Heart left ventricle (tissue), 16 donors: ENCODE results near the gene SBNO1. TPM values are rescaled to one million over a fixed set of nuclear protein-coding genes. Genes with fewer than 3 reads are reported as not detected.

Source experiments
- ATAC-seq, 4 donors: fragments of 200-7000 bp; cut with Tn5 transposase; one replicate each; pipeline ENCODE4 v1.9.1; 2020 to 2022; ENCODE audit warnings: moderate library complexity in 4 of 4, mild to moderate bottlenecking in 3 of 4, moderate number of reproducible peaks in 1 of 4
- DNase-seq, 5 donors: peaks; one replicate each; pipeline ENCODE4 v3.0.0-alpha.2; 2020
- H3K27ac ChIP-seq, 12 donors: fragments of 200-600 bp; sonication (generic) in 4 of 12; one replicate each; pipeline versions ENCODE4 v1.5.0 to v1.8.0; 2016 to 2022; ENCODE audit warnings: mild to moderate bottlenecking in 2 of 12
- H3K27me3 ChIP-seq, 9 donors: fragments of 200-600 bp; sonication (generic) in 2 of 9; one replicate each; pipeline versions ENCODE4 v1.5.1 to v1.8.0; 2016 to 2022; ENCODE audit warnings: mild to moderate bottlenecking in 3 of 9
- H3K36me3 ChIP-seq, 9 donors: fragments of 200-600 bp; sonication (generic) in 2 of 9; one replicate each; pipeline versions ENCODE4 v1.5.0 to v1.8.0; 2018 to 2022; ENCODE audit warnings: mild to moderate bottlenecking in 2 of 9
- H3K4me1 ChIP-seq, 12 donors: fragments of 200-600 bp; sonication (generic) in 4 of 12; one replicate each; pipeline versions ENCODE4 v1.5.0 to v1.8.0; 2016 to 2022; ENCODE audit warnings: mild to moderate bottlenecking in 3 of 12
- H3K4me3 ChIP-seq, 12 donors: fragments of 200-600 bp; sonication (generic) in 4 of 12; one replicate each; pipeline versions ENCODE4 v1.5.0 to v1.8.0; 2017 to 2022; ENCODE audit warnings: mild to moderate bottlenecking in 9 of 12, moderate library complexity in 4 of 12
- H3K9me3 ChIP-seq, 12 donors: fragments of 200-600 bp; sonication (generic) in 4 of 12; one replicate each; pipeline versions ENCODE4 v1.5.0 to v1.8.0; 2016 to 2022; ENCODE audit warnings: mild to moderate bottlenecking in 1 of 12
- CTCF ChIP-seq, 12 donors: fragments of 200-600 bp; sonication (generic) in 4 of 12; IDR thresholded peaks; one replicate each; pipeline versions ENCODE4 v1.5.0 to v1.8.0; 2018 to 2022; ENCODE audit warnings: antibody characterized with exemption in 12 of 12, mild to moderate bottlenecking in 5 of 12
- POLR2A ChIP-seq, 2 donors: fragments of 450-650 bp; IDR thresholded peaks; one replicate each; pipeline ENCODE4 v1.6.1; 2017; ENCODE audit warnings: antibody characterized with exemption in 2 of 2, mild to moderate bottlenecking in 2 of 2, moderate library complexity in 2 of 2
- WGBS, 4 donors: extraction: QIAGEN DNeasy Blood & Tissue Kit in 2 of 4; methylation state at CpG; one replicate each; pipeline versions ENCODE4 v1.1.5 to v1.1.7; 2013 to 2018; 5-methylcytosine and 5-hydroxymethylcytosine counted together
- intact Hi-C, 10 donors: fragments of 100-400 bp; cut with DNase I; formaldehyde crosslinking; loops; one replicate each; pipeline versions ENCODE4 v1.11.1 to v1.14.2; 2022
- polyA plus RNA-seq, 2 donors: library from polyadenylated mRNA; stranded (reverse); fragments of 200-250 nt; gene quantifications; one replicate each; pipeline ENCODE4 v1.2.3, GENCODE V29; 2013
- total RNA-seq, 9 donors: library from RNA; depleted of rRNA in 2 of 9; stranded (reverse); fragments of >200 nt in 2 of 9; fragmentation: NEBNext Ultra II Directional in 3 of 9; extraction: Animal tissue kit (Norgen Biotek cat#: 25700) in 3 of 9; gene quantifications; one replicate each; pipeline versions ENCODE4 v1.1.0 to v1.2.4, GENCODE V29; 2016 to 2023
- donor health status: ischemic (EF 13 %, LVEDD 7.1; RV severe dilation, severe dysfunction).
- donor health status: healthy with polysubstance abuse.
- donor health status: DM: no; HTN: yes; CAD: no.
- donor health status: DM: no; HTN: no; CAD: no.
- donor health status: ischemic (EF 25% LVEDD 6.9; RV normal size, moderate dysfunction).
- donor health status: ischemic (EF 25% LVEDD 5.7; RV mildly dilated, moderate dysfunction).
- donor health status: healthy.
- donor health status: DM: yes; HTN: yes; CAD: no.
- donor health status: ischemic (EF 35%, LVEDD 5.7; RV mildly dilated, moderate dysfunction).
- donor health status: nonischemic (EF 11% LVEDD 7.7; RV severe dilation, severe dysfunction).
- donor health status: DM: yes; HTN: yes; CAD: no.
- donor health status: PGD.
- donor health status: ischemic (EF 29% LVEDD 5.4; RV normal size, mild dysfunction).
- donor health status: nonischemic (EF 23%, LVEDD 6.1; RV moderate dilation, normal function).

The SBNO1 gene
- total and polyA plus RNA-seq, 11 donors = 6.3 to 33.8 (median 25.4) TPM

- 79 to 89% (median 88%) methylated on average over 3 of the region's 3 CpGs for WGBS, 4 donors
- TF ChIP-seq POLR2A (IDR thresholded peaks at IDR 0.05) = no peak
- TF ChIP-seq CTCF (IDR thresholded peaks at IDR 0.05) = no peak
- Histone ChIP-seq H3K36me3 (peaks cover 0 to 22% (median 4%) of the 10 kb centered on the region in 9 donors), H3K4me1 (peaks cover 5 to 32% (median 18%) of the 10 kb centered on the region in 12 donors), H3K9me3 (peaks cover 0 to 8% (median 0%) of the 10 kb centered on the region in 12 donors), H3K27ac (no peak overlapping the region), H3K27me3 (no peaks in the 10 kb centered on the region), H3K4me3 (no peak overlapping the region)
- intact Hi-C loops = no loop called here
- no peak for ATAC-seq
- DNase-seq = no peak
These were observed 119.0 kb downstream of the SBNO1 start for GRCh38 chr12:123245678-123246077.

GRCh38 chr12:123243671-123244262 lies 120.9 kb downstream of the SBNO1 start:
- H3K9me3 ChIP-seq = peaks cover 0 to 8% (median 0%) of the 10 kb centered on the region in 12 donors
- ATAC-seq (peak in 1 of 4 donors; percentile 23), DNase-seq (no peak)
- peaks cover 5 to 28% (median 16%) of the 10 kb centered on the region in 12 donors for H3K4me1 ChIP-seq
- no peak for TF ChIP-seq POLR2A (IDR thresholded peaks at IDR 0.05)
- TF ChIP-seq CTCF (IDR thresholded peaks at IDR 0.05) = no peak
- H3K27me3 ChIP-seq = no peaks in the 10 kb centered on the region
- 76 to 89% (median 80%) methylated on average over 7 of the region's 7 CpGs for WGBS, 4 donors
- no peak overlapping the region for H3K27ac ChIP-seq
- peaks cover 0 to 16% (median 5%) of the 10 kb centered on the region in 9 donors for H3K36me3 ChIP-seq
- H3K4me3 ChIP-seq = no peak overlapping the region
- intact Hi-C loops = no loop called here

GRCh38 chr12:123242116-123242904 lies 122.3 kb downstream of the SBNO1 start:
- Histone ChIP-seq H3K27ac (peak overlapping the region in 9 of 12 donors; percentile 3 to 76 (median 34)), H3K27me3 (no peaks in the 10 kb centered on the region), H3K4me3 (peak overlapping the region in 2 of 12 donors; percentile 7 to 10), H3K36me3 (peaks cover 0 to 13% (median 5%) of the 10 kb centered on the region in 9 donors), H3K4me1 (peaks cover 5 to 36% (median 17%) of the 10 kb centered on the region in 12 donors), H3K9me3 (no peaks in the 10 kb centered on the region)
- DNase-seq (no peak), ATAC-seq (peak; percentile 33 to 67 (median 59))
- no peak for TF ChIP-seq POLR2A (IDR thresholded peaks at IDR 0.05)
- no peak for TF ChIP-seq CTCF (IDR thresholded peaks at IDR 0.05)
- intact Hi-C loops = no loop called here
- WGBS, 4 donors = 22 to 38% (median 24%) methylated on average over 11 of the region's 11 CpGs

Other genes with a start within 250 kb of the SBNO1 start
- gene PITPNM2, start 213.8 kb downstream of the SBNO1 start, total RNA-seq = 10 to 100 TPM; 13.2 to 28.5 (median 20.7) TPM
- gene PITPNM2, start 213.8 kb downstream of the SBNO1 start, polyA plus RNA-seq = 10 to 100 TPM; 12.0 to 13.0 TPM
- gene MPHOSPH9, start 131.7 kb downstream of the SBNO1 start, total RNA-seq = 10 to 100 TPM; 17.7 to 32.3 (median 23.4) TPM
- gene MPHOSPH9, start 131.7 kb downstream of the SBNO1 start, polyA plus RNA-seq = 1 to 10 TPM; 6.0 to 7.1 TPM
- gene MTRFR, start 131.4 kb downstream of the SBNO1 start, total RNA-seq = 10 to 100 TPM in 6 of 9 donors, 1 to 10 TPM in 3; 7.9 to 13.3 (median 11.3) TPM
- gene MTRFR, start 131.4 kb downstream of the SBNO1 start, polyA plus RNA-seq = 10 to 100 TPM; 12.4 to 16.0 TPM
- gene CDK2AP1, start 93.0 kb downstream of the SBNO1 start, total RNA-seq = 10 to 100 TPM; 56.8 to 96.6 (median 81.9) TPM
- gene CDK2AP1, start 93.0 kb downstream of the SBNO1 start, polyA plus RNA-seq = 100 to 1,000 TPM in 1 of 2 donors, 10 to 100 TPM in 1; 81.7 to 186 TPM
- gene KMT5A, start 19.3 kb upstream of the SBNO1 start, total RNA-seq = 10 to 100 TPM; 26.8 to 37.7 (median 28.7) TPM
- 10 to 100 TPM; 14.3 to 30.6 TPM for gene KMT5A, start 19.3 kb upstream of the SBNO1 start, polyA plus RNA-seq
- 1 to 10 TPM; 1.6 to 3.4 (median 2.1) TPM for gene RILPL2, start 71.8 kb upstream of the SBNO1 start, total RNA-seq
- 1 to 10 TPM; 2.2 to 3.2 TPM for gene RILPL2, start 71.8 kb upstream of the SBNO1 start, polyA plus RNA-seq
- 10 to 100 TPM; 18.5 to 27.4 (median 20.0) TPM for gene SNRNP35, start 93.3 kb upstream of the SBNO1 start, total RNA-seq
- 10 to 100 TPM; 26.2 to 72.8 TPM for gene SNRNP35, start 93.3 kb upstream of the SBNO1 start, polyA plus RNA-seq
- gene RILPL1, start 168.9 kb upstream of the SBNO1 start, total RNA-seq = 100 to 1,000 TPM in 1 of 9 donors, 10 to 100 TPM in 8; 64.1 to 119 (median 79.4) TPM
- 10 to 100 TPM; 70.1 to 95.9 TPM for gene RILPL1, start 168.9 kb upstream of the SBNO1 start, polyA plus RNA-seq
- 100 to 1,000 TPM in 8 of 9 donors, 10 to 100 TPM in 1; 91.2 to 185 (median 161) TPM for gene TMED2, start 219.7 kb upstream of the SBNO1 start, total RNA-seq
- gene TMED2, start 219.7 kb upstream of the SBNO1 start, polyA plus RNA-seq = 100 to 1,000 TPM in 1 of 2 donors, 10 to 100 TPM in 1; 34.9 to 238 TPM
- 10 to 100 TPM in 1 of 9 donors, 1 to 10 TPM in 8; 3.9 to 15.3 (median 5.1) TPM for gene DDX55, start 237.3 kb upstream of the SBNO1 start, total RNA-seq
- gene DDX55, start 237.3 kb upstream of the SBNO1 start, polyA plus RNA-seq = 1 to 10 TPM; 6.0 to 6.4 TPM